GM10248 (cell line): Measurements from ENCODE around the gene TSPAN3.
A peak's percentile ranks its signal among the peaks of the same experiment; 100 is the strongest.

Experiments
- CTCF ChIA-PET: fragments of 300-600 bp; sonication (Branson Sonifier 250); formaldehyde crosslinking; extraction: SDS; loops from one replicate; lab custom pipeline; 2021; ENCODE audit warnings: antibody characterized with exemption; lab: Yijun Ruan, JAX
- POLR2A ChIA-PET: fragments of 350-650 bp; sonication (Branson Sonifier 250); formaldehyde crosslinking; extraction: SDS; loops from one replicate; lab custom pipeline; 2020; ENCODE audit warnings: antibody characterized with exemption; lab: Yijun Ruan, JAX
- DNase-seq: peaks from one replicate; pipeline ENCODE4 v3.0.0; 2012; ENCODE audit errors: extremely low spot score
- TF ChIP-seq, protein P1 (sequence below): IDR thresholded peaks from 2 replicates; pipeline ENCODE4 v1.5.1; 2012; ENCODE audit warnings: mild to moderate bottlenecking, low read depth; ENCODE audit errors: extremely low read depth, missing control alignments, control extremely low read depth

TSPAN3 gene

GRCh38 chr15:77111789-77112188, 40.9 kb upstream of the TSPAN3 start:
- CTCF ChIA-PET = interaction anchor here (2.5 kb wide), 1 partner anchor 15 kb away, joined by 5 read pairs; no protein-coding TSS in a partner anchor
- POLR2A ChIA-PET = no interaction called here
- TF ChIP-seq, protein P1, sequence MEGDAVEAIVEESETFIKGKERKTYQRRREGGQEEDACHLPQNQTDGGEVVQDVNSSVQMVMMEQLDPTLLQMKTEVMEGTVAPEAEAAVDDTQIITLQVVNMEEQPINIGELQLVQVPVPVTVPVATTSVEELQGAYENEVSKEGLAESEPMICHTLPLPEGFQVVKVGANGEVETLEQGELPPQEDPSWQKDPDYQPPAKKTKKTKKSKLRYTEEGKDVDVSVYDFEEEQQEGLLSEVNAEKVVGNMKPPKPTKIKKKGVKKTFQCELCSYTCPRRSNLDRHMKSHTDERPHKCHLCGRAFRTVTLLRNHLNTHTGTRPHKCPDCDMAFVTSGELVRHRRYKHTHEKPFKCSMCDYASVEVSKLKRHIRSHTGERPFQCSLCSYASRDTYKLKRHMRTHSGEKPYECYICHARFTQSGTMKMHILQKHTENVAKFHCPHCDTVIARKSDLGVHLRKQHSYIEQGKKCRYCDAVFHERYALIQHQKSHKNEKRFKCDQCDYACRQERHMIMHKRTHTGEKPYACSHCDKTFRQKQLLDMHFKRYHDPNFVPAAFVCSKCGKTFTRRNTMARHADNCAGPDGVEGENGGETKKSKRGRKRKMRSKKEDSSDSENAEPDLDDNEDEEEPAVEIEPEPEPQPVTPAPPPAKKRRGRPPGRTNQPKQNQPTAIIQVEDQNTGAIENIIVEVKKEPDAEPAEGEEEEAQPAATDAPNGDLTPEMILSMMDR = no peak
- no peak for DNase-seq

GRCh38 chr15:77107531-77108355, 36.8 kb upstream of the TSPAN3 start:
- DNase-seq = peak; percentile 66
- TF ChIP-seq, protein P1 = peak; percentile 68
- ChIA-PET CTCF (interaction anchor here (0.7 to 10.7 kb wide), 9 partner anchors 11 to 434 kb away, joined by 3 to 143 read pairs (median 5); no protein-coding TSS in a partner anchor), POLR2A (no interaction called here)

GRCh38 chr15:77107068-77107467, 36.2 kb upstream of the TSPAN3 start:
- CTCF ChIA-PET = interaction anchor here (0.7 to 10.7 kb wide), 9 partner anchors 11 to 435 kb away, joined by 3 to 143 read pairs (median 5); no protein-coding TSS in a partner anchor
- POLR2A ChIA-PET = no interaction called here
- no peak for DNase-seq
- TF ChIP-seq, protein P1 = no peak

- POLR2A ChIA-PET = no interaction called here
Measured at GRCh38 chr15:77104155-77104554, 33.2 kb upstream of the TSPAN3 start.

DNA sequence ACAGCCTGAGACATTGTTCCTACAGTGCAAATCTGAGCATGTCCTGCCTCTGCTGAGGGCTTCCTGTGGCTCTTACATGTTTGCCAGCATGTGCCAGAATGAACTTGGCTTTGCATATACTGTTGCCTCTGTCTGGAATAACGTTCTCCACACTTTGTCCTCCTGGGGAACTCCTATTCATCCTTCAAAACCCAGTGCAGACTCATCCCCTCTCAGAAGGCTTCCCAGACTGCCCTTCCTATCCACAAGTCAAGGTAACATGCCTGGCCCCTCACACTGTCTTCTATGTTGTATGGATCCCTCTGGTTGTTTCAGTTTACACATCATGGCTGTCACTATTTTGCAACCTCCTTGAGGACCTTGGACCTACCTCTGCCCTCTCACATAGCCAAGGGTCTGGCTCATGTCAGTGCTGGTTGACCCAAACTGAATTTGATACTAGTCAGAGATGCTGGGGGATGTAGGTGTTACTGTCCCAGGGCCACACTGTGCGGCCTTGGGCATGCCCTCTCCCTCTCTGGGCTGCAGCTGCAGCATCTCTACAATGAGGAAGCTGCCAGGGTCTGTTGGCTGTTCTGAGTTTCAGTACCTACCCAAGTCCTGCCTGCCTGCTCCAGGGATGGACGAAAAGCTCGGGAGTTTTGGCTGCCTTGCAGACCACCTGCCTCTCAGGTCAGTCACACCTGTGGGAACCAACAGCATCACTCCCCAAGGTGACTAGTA, 29.0 kb upstream of the TSPAN3 start:
- no peak for DNase-seq
- POLR2A ChIA-PET = no interaction called here
- CTCF ChIA-PET = interaction anchor here (1.2 to 10.7 kb wide), 3 partner anchors 10 to 443 kb away, joined by 3 to 143 read pairs (median 19); no protein-coding TSS in a partner anchor
- TF ChIP-seq, protein P1 = no peak

More at GRCh38 chr15:77104155-77104554, 33.2 kb upstream of the TSPAN3 start:
- CTCF ChIA-PET = interaction anchor here (0.8 to 10.7 kb wide), 8 partner anchors 9 to 438 kb away, joined by 3 to 143 read pairs (median 5); no protein-coding TSS in a partner anchor
- TF ChIP-seq, protein P1 = no peak
- DNase-seq = no peak

DNA sequence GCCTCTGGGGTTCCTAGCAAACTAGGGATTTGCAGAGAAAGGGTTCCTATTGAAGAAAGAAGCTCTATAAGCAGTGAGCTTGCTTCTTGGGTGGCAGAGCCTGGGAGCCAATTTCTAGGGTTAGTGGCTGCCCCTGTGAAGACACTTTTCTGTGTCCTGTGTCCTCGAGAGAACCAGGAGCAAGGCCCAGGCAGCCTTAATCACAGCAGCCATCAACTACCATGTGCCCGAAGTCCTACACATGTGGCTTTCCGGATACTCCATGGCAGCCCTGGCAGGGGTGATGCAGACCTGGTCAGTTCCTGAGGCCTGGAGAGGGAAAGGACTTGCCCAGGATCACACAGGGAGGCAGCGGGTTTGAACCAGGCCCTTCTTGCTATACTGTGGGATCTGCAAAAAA, 27.7 kb upstream of the TSPAN3 start:
- ChIA-PET POLR2A (no interaction called here), CTCF (interaction anchor here (1.0 to 3.6 kb wide), 3 partner anchors 9 to 445 kb away, joined by 3 to 19 read pairs (median 4); no protein-coding TSS in a partner anchor)
- TF ChIP-seq, protein P1 = no peak
- no peak for DNase-seq
